SU-DHL-6 (cell line): Measurements from ENCODE around the gene EXOC4.

Source experiments
- CTCF ChIP-seq: fragments of 200-600 bp; sonication (generic); IDR thresholded peaks from one replicate; pipeline ENCODE4 v1.5.1; 2017; ENCODE audit warnings: antibody characterized with exemption, mild to moderate bottlenecking, low read length, moderate library complexity; ENCODE audit not compliant: insufficient read depth, poor library complexity, severe bottlenecking
- EZH2phosphoT487 ChIP-seq: fragments of 200-600 bp; sonication (generic), shearing (Covaris generic); conservative IDR thresholded peaks from 2 replicates; pipeline ENCODE4 v1.6.1; 2018; ENCODE audit warnings: mild to moderate bottlenecking, antibody characterized with exemption, low read length, moderate library complexity, mixed read lengths

GRCh38 chr7:133265821-133266220 lies 12.9 kb downstream of the EXOC4 start:
- TF ChIP-seq CTCF (no peak), EZH2phosphoT487 (no peak)
